GM12865 (cell line): ENCODE data around the gene SHISAL1.
A peak's percentile ranks its signal among the peaks of the same experiment; 100 is the strongest.
"Not testable (repeated sequence)": the region's sequence is repeated elsewhere in the genome, so short reads cannot be mapped to it uniquely, and the experiment has no call there.

Source experiments
- DNase-seq: peaks from one replicate; pipeline ENCODE4 v3.0.0; 2010; ENCODE audit warnings: low read depth
- H3K4me3 ChIP-seq: 2 replicates; pipeline ENCODE4 v1.5.1; 2011; ENCODE audit warnings: mild to moderate bottlenecking, low read depth, low read length, control low read depth
- CTCF ChIP-seq: IDR thresholded peaks from 2 replicates; pipeline ENCODE4 v1.5.1; 2011; ENCODE audit warnings: low read length, control low read depth, low read depth, inconsistent platforms; ENCODE audit not compliant: insufficient read depth; ENCODE audit errors: missing control alignments

Gene SHISAL1

GRCh38 chr22:44309137-44309536, 3.6 kb downstream of the SHISAL1 start:
- peak; percentile 9 for DNase-seq
- TF ChIP-seq CTCF: no peak
- H3K4me3 ChIP-seq: no peak overlapping the region

- no peak for DNase-seq
- TF ChIP-seq CTCF: no peak
- H3K4me3 ChIP-seq: no peak overlapping the region
Measured at GRCh38 chr22:44307509-44308169, 5.1 kb downstream of the SHISAL1 start.

GRCh38 chr22:44305888-44306287, 6.9 kb downstream of the SHISAL1 start:
- no peak overlapping the region for H3K4me3 ChIP-seq
- TF ChIP-seq CTCF: no peak
- DNase-seq: no peak

GRCh38 chr22:44305455-44305854, 7.3 kb downstream of the SHISAL1 start:
- no peak for TF ChIP-seq CTCF
- no peak overlapping the region for H3K4me3 ChIP-seq
- no peak for DNase-seq

GRCh38 chr22:44304911-44305310, 7.8 kb downstream of the SHISAL1 start:
- TF ChIP-seq CTCF: no peak
- H3K4me3 ChIP-seq: no peak overlapping the region
- no peak for DNase-seq

- H3K4me3 ChIP-seq: no peak overlapping the region
- no peak for TF ChIP-seq CTCF
- no peak for DNase-seq
Measured at GRCh38 chr22:44304354-44304753, 8.4 kb downstream of the SHISAL1 start.

- H3K4me3 ChIP-seq, DNase-seq: not testable (repeated sequence)
Measured at GRCh38 chr22:44302363-44302762, 10.4 kb downstream of the SHISAL1 start.
